ENCODE measurements around the gene CYP46A1. TPM values are rescaled to one million over a fixed set of nuclear protein-coding genes. Genes with fewer than 3 reads are reported as not detected.

CYP46A1 gene
- total and polyA plus RNA-seq, 7 experiments from 2014 or later, result 0.02 to 0.34 (median 0.23) TPM; not detected in 1

DNA sequence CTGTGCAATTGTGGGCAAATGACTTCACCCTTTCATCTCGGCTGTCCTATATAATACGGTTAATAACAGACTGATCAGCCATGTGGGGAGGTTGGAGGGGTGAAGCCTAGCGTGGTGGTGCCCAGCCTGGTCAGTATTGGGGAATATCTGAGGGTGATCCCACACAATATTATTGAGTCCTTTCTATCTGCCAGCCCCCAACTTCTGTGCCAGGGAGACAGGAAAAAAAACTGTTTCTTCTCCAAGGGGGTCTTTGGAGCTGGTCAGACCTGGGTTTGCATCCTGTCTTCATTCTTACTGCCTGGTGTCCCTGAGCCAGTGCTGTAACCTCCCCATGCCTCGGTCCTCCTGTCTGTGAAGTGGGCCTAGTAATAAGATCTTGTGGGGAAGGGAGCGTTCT is 6.5 kb downstream of the CYP46A1 start:
- ChIA-PET CTCF (no interaction called here), POLR2A (no interaction called here)
- H3K27ac ChIP-seq (ENCODE audit: low read depth, low read length), result no peak overlapping the region
- peaks cover 3 to 4% of the 10 kb centered on the region in 2 donors for H3K27me3 ChIP-seq (ENCODE audit: control insufficient read depth in 2 of 2, insufficient read depth in 2 of 2, low read length in 2 of 2)
- Mint-ChIP-seq H3K27ac (no peak overlapping the region), H3K4me1 (peaks cover 2 to 24% (median 9%) of the 10 kb centered on the region in 7 donors), H3K36me3 (no peaks in the 10 kb centered on the region), H3K4me3 (no peak overlapping the region), H3K27me3 (peaks cover 22 to 52% (median 49%) of the 10 kb centered on the region in 5 donors), H3K9me3 (no peaks in the 10 kb centered on the region)
- no peak for ATAC-seq
- no peaks in the 10 kb centered on the region for H3K36me3 ChIP-seq (ENCODE audit: control insufficient read depth in 2 of 3, insufficient read depth in 3 of 3, low read length in 3 of 3)
- intact Hi-C loops (cut with micrococcal nuclease), result no loop called here
- H3K9me3 ChIP-seq (ENCODE audit: control insufficient read depth in 2 of 3, low read length in 3 of 3), result no peaks in the 10 kb centered on the region
- H3K4me1 ChIP-seq (ENCODE audit: control insufficient read depth in 2 of 2, insufficient read depth in 2 of 2, low read length in 2 of 2), result no peaks in the 10 kb centered on the region
- no peak overlapping the region for H3K4me3 ChIP-seq (ENCODE audit: low read length)
- no peak for DNase-seq

DNA sequence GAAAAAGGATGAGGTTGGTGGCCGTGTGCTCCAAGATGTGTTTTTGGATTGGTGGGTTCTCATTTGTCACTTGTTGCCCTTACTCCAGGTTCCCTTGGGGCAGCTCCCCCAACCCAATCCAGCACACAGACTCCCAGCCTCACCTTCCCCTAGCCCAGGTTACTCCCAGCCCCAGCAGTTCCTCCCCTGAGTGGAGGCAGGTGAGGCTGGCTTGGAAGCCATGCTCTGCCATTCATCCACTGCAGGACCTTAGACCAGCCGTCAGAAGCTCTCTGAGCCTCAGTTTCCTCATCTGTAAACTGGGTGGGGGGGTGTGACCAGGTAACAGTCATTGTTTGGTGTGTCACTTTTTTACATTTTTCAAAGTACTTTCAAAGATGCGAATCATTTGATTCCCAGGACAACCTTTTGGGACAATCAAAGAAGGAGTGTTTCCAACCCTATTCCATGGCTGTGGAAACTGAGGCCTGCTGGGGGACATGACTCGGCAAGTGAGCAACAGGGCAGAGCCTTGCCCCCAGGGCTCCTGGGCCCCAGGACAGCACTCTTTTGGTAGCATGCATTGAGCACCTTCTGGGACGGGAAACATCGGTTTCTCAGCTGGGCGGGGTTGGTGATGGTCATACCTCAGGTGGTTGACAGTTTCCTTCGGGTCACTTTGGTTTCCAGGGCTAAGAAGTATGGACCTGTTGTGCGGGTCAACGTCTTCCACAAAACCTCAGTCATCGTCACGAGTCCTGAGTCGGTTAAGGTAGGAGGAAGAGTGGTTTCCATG is 7.2 kb downstream of the CYP46A1 start:
- H3K36me3 Mint-ChIP-seq, result no peaks in the 10 kb centered on the region
- no peak overlapping the region for H3K27ac Mint-ChIP-seq
- CTCF ChIA-PET, result no interaction called here
- POLR2A ChIA-PET, result no interaction called here
- no peak for ATAC-seq
- H3K9me3 Mint-ChIP-seq, result no peaks in the 10 kb centered on the region
- DNase-seq, result no peak
- H3K36me3 ChIP-seq (ENCODE audit: control insufficient read depth in 2 of 3, insufficient read depth in 3 of 3, low read length in 3 of 3), result no peaks in the 10 kb centered on the region
- H3K4me3 ChIP-seq (ENCODE audit: low read length), result no peak overlapping the region
- intact Hi-C loops (cut with micrococcal nuclease), result no loop called here
- H3K27me3 Mint-ChIP-seq, result peaks cover 22 to 47% (median 43%) of the 10 kb centered on the region in 5 donors
- no peaks in the 10 kb centered on the region for H3K9me3 ChIP-seq (ENCODE audit: control insufficient read depth in 2 of 3, low read length in 3 of 3)
- no peaks in the 10 kb centered on the region for H3K4me1 ChIP-seq (ENCODE audit: control insufficient read depth in 2 of 2, insufficient read depth in 2 of 2, low read length in 2 of 2)
- H3K4me3 Mint-ChIP-seq, result no peak overlapping the region
- H3K27me3 ChIP-seq (ENCODE audit: control insufficient read depth in 2 of 2, insufficient read depth in 2 of 2, low read length in 2 of 2), result peaks cover 3 to 4% of the 10 kb centered on the region in 2 donors
- no peak overlapping the region for H3K27ac ChIP-seq (ENCODE audit: low read depth, low read length)
- peaks cover 2 to 19% (median 7%) of the 10 kb centered on the region in 7 donors for H3K4me1 Mint-ChIP-seq

DNA sequence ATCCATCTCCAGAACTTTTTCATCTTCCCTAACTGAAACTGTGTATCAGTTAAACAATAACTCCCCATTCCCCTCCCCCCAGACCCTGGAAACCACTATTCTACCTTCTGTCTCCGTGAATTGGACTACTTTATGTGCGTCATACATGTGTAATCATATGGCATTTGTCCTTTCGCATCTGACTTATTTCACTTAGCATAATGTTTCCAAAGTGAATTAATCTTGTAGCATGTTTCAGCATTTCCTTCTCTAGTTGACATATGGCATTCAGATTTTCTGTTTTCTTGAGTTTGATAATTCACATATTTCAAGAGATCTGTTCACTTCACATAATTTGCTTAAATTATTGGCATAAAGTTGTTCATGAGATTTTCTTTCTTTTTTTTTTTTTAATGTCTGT is 9.8 kb downstream of the CYP46A1 start:
- Mint-ChIP-seq H3K36me3 (no peaks in the 10 kb centered on the region), H3K4me3 (no peak overlapping the region), H3K27me3 (peaks cover 18 to 40% (median 24%) of the 10 kb centered on the region in 5 donors), H3K4me1 (peaks cover 0 to 7% (median 1%) of the 10 kb centered on the region in 7 donors), H3K9me3 (peaks cover 0 to 3% (median 0%) of the 10 kb centered on the region in 11 donors), H3K27ac (peak overlapping the region in 1 of 9 donors; percentile 27)
- intact Hi-C loops (cut with micrococcal nuclease), result no loop called here
- ChIA-PET POLR2A (no interaction called here), CTCF (no interaction called here)
- Histone ChIP-seq H3K4me1 (ENCODE audit: control insufficient read depth in 2 of 2, insufficient read depth in 2 of 2, low read length in 2 of 2) (peaks cover 0 to 2% of the 10 kb centered on the region in 2 donors), H3K9me3 (ENCODE audit: control insufficient read depth in 2 of 3, low read length in 3 of 3) (no peaks in the 10 kb centered on the region), H3K36me3 (ENCODE audit: control insufficient read depth in 2 of 3, insufficient read depth in 3 of 3, low read length in 3 of 3) (no peaks in the 10 kb centered on the region), H3K27me3 (ENCODE audit: control insufficient read depth in 2 of 2, insufficient read depth in 2 of 2, low read length in 2 of 2) (peaks cover 3 to 4% of the 10 kb centered on the region in 2 donors), H3K27ac (ENCODE audit: low read depth, low read length) (no peak overlapping the region), H3K4me3 (ENCODE audit: low read length) (no peak overlapping the region)
- no peak for DNase-seq
- ATAC-seq, result no peak

GRCh38 chr14:99696929-99697328 is 12.8 kb downstream of the CYP46A1 start:
- Histone ChIP-seq H3K4me3 (ENCODE audit: low read length) (no peak overlapping the region), H3K27ac (ENCODE audit: low read depth, low read length) (no peak overlapping the region), H3K36me3 (ENCODE audit: control insufficient read depth in 2 of 3, insufficient read depth in 3 of 3, low read length in 3 of 3) (no peaks in the 10 kb centered on the region), H3K4me1 (ENCODE audit: control insufficient read depth in 2 of 2, insufficient read depth in 2 of 2, low read length in 2 of 2) (peaks cover 0 to 6% of the 10 kb centered on the region in 2 donors), H3K9me3 (ENCODE audit: control insufficient read depth in 2 of 3, low read length in 3 of 3) (no peaks in the 10 kb centered on the region), H3K27me3 (ENCODE audit: control insufficient read depth in 2 of 2, insufficient read depth in 2 of 2, low read length in 2 of 2) (no peaks in the 10 kb centered on the region)
- ChIA-PET POLR2A (no interaction called here), CTCF (interaction anchor here (0.6 kb wide), 1 partner anchor 15 kb away, joined by 4 read pairs; no protein-coding TSS in a partner anchor)
- peaks cover 0 to under 1% (median 0%) of the 10 kb centered on the region in 5 donors for H3K36me3 Mint-ChIP-seq
- H3K9me3 Mint-ChIP-seq, result peaks cover 0 to 6% (median 1%) of the 10 kb centered on the region in 11 donors
- DNase-seq (no peak), ATAC-seq (no peak)
- H3K4me3 Mint-ChIP-seq, result no peak overlapping the region
- peaks cover 0 to 5% (median 0%) of the 10 kb centered on the region in 7 donors for H3K4me1 Mint-ChIP-seq
- no peak overlapping the region for H3K27ac Mint-ChIP-seq
- intact Hi-C loops (cut with micrococcal nuclease), result no loop called here
- peaks cover 0 to 29% (median 7%) of the 10 kb centered on the region in 5 donors for H3K27me3 Mint-ChIP-seq

DNA sequence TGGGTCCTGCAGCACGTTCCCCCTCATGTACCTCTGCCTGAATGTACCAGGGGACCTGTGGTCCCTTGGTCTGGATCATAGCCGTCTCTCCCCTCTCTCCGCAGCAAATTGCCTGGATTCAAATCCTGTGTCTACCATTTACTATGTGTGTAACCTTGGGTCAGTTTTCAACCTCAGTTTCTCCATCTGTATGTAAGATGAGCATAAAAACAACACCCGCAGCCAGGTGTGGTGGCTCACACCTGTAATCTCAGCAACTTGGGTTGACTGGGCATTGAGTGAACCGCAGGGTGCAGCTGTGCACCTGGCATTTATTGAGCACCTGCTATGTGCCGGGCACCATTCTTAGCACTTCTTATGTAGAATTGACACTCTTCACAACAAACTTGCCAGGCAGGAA is 14.1 kb downstream of the CYP46A1 start:
- Mint-ChIP-seq H3K4me3 (no peak overlapping the region), H3K36me3 (peaks cover 2 to 8% (median 5%) of the 10 kb centered on the region in 5 donors), H3K4me1 (peaks cover 0 to 5% (median 0%) of the 10 kb centered on the region in 7 donors), H3K9me3 (peaks cover 5 to 16% (median 8%) of the 10 kb centered on the region in 11 donors), H3K27me3 (peaks cover 0 to 26% (median 9%) of the 10 kb centered on the region in 5 donors), H3K27ac (no peak overlapping the region)
- DNase-seq (no peak), ATAC-seq (no peak)
- Histone ChIP-seq H3K4me3 (ENCODE audit: low read length) (no peak overlapping the region), H3K27me3 (ENCODE audit: control insufficient read depth in 2 of 2, insufficient read depth in 2 of 2, low read length in 2 of 2) (no peaks in the 10 kb centered on the region), H3K27ac (ENCODE audit: low read depth, low read length) (no peak overlapping the region), H3K4me1 (ENCODE audit: control insufficient read depth in 2 of 2, insufficient read depth in 2 of 2, low read length in 2 of 2) (peaks cover 0 to 6% of the 10 kb centered on the region in 2 donors), H3K9me3 (ENCODE audit: control insufficient read depth in 2 of 3, low read length in 3 of 3) (peaks cover 0 to 5% (median 0%) of the 10 kb centered on the region in 3 experiments), H3K36me3 (ENCODE audit: control insufficient read depth in 2 of 3, insufficient read depth in 3 of 3, low read length in 3 of 3) (no peaks in the 10 kb centered on the region)
- CTCF ChIA-PET, result no interaction called here
- POLR2A ChIA-PET, result no interaction called here
- intact Hi-C loops (cut with micrococcal nuclease), result no loop called here

DNA sequence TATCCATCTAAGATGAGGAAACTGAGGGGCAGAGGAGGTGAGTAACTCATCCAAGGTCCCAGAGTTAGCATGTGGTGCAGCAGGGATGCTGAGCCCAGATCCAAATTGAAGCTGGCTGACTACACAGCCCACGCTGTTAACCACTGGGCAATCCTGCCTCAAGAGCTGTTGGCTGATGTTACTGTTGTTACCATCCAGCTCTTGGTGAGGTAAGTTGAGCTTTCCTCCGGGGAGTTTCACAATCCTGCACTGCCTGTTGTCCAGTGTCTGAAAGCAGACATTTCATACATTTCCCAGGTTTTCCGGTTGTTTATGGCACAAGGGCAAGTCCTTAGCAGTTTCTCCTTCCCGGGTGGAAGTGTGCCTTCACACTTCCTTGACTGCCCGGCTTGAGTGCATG is 14.5 kb downstream of the CYP46A1 start:
- no peaks in the 10 kb centered on the region for H3K36me3 ChIP-seq (ENCODE audit: control insufficient read depth in 2 of 3, insufficient read depth in 3 of 3, low read length in 3 of 3)
- peaks cover 0 to 6% of the 10 kb centered on the region in 2 donors for H3K4me1 ChIP-seq (ENCODE audit: control insufficient read depth in 2 of 2, insufficient read depth in 2 of 2, low read length in 2 of 2)
- Mint-ChIP-seq H3K27me3 (peaks cover 0 to 29% (median 12%) of the 10 kb centered on the region in 5 donors), H3K9me3 (peaks cover 9 to 21% (median 12%) of the 10 kb centered on the region in 11 donors), H3K27ac (no peak overlapping the region), H3K36me3 (peaks cover 3 to 12% (median 9%) of the 10 kb centered on the region in 5 donors), H3K4me3 (no peak overlapping the region), H3K4me1 (peaks cover 0 to 5% (median 0%) of the 10 kb centered on the region in 7 donors)
- intact Hi-C loops (cut with micrococcal nuclease), result no loop called here
- ChIA-PET CTCF (no interaction called here), POLR2A (no interaction called here)
- H3K4me3 ChIP-seq (ENCODE audit: low read length), result no peak overlapping the region
- H3K9me3 ChIP-seq (ENCODE audit: control insufficient read depth in 2 of 3, low read length in 3 of 3), result peaks cover 0 to 9% (median 0%) of the 10 kb centered on the region in 3 experiments
- no peak overlapping the region for H3K27ac ChIP-seq (ENCODE audit: low read depth, low read length)
- H3K27me3 ChIP-seq (ENCODE audit: control insufficient read depth in 2 of 2, insufficient read depth in 2 of 2, low read length in 2 of 2), result no peaks in the 10 kb centered on the region
- ATAC-seq (no peak), DNase-seq (no peak)

Measured in naive thymus-derived CD4-positive, alpha-beta T cell (primary cell).